HCT116 (cell line): ENCODE measurements around the gene ZEB1.

Experiments
- ATF3 ChIP-seq: IDR thresholded peaks from 2 replicates; pipeline ENCODE4 v1.6.1; 2012
- POLR2A ChIP-seq: IDR thresholded peaks from 2 replicates; pipeline ENCODE4 v1.7.0; 2011; ENCODE audit warnings: borderline replicate concordance; ENCODE audit not compliant: insufficient read depth, insufficient read length; ENCODE audit errors: extremely low read depth
- SIN3A ChIP-seq: IDR thresholded peaks from 2 replicates; pipeline ENCODE4 v1.6.1; 2012; ENCODE audit warnings: low read depth

- TF ChIP-seq SIN3A (no peak), ATF3 (no peak), POLR2A (no peak)
Measured at GRCh38 chr10:31574577-31574976, 255.6 kb downstream of the ZEB1 start.
